ENCODE data around the gene ARRDC2. TPM values are rescaled to one million over a fixed set of nuclear protein-coding genes. Genes with fewer than 3 reads are reported as not detected.
"Not testable (repeated sequence)": the region's sequence is repeated elsewhere in the genome, so short reads cannot be mapped to it uniquely, and the experiment has no call there.

Gene ARRDC2
- total RNA-seq, 1 donor from 2014 or later = 4.7 TPM

GRCh38 chr19:17982430-17982829, 25.5 kb upstream of the ARRDC2 start:
- Histone ChIP-seq H2AFZ (replicated peaks) (no peak overlapping the region), H3K4me2 (no peak overlapping the region), H3K79me2 (ENCODE audit: low read depth) (no peaks in the 10 kb centered on the region), H3K36me3 (no peaks in the 10 kb centered on the region), H3K4me1 (no peaks in the 10 kb centered on the region), H3K27ac (no peak overlapping the region), H3F3A (ENCODE audit: low read depth) (no peaks in the 10 kb centered on the region), H3K27me3 (no peaks in the 10 kb centered on the region), H3K9me3 (ENCODE audit: low read depth) (no peaks in the 10 kb centered on the region), H3K9ac (no peak overlapping the region), H3K4me3 (no peak overlapping the region), H4K20me1 (ENCODE audit: low read depth) (no peaks in the 10 kb centered on the region)
- Mint-ChIP-seq H3K9me3 (no peaks in the 10 kb centered on the region), H3K27me3 (ENCODE audit: insufficient read depth, low read depth) (peaks cover 4% of the 10 kb centered on the region), H3K27ac (no peak overlapping the region), H3K4me3 (no peak overlapping the region), H3K36me3 (no peaks in the 10 kb centered on the region), H3K4me1 (peaks cover 2% of the 10 kb centered on the region)
- DNase-seq (ENCODE audit: low spot score) = no peak
- TF ChIP-seq CTCF (IDR thresholded peaks at IDR 0.05) (no peak), EZH2phosphoT487 (IDR thresholded peaks at IDR 0.05) (no peak), EZH2 (IDR thresholded peaks at IDR 0.05) (no peak)

- Mint-ChIP-seq H3K27ac (no peak overlapping the region), H3K4me1 (no peaks in the 10 kb centered on the region), H3K36me3 (no peaks in the 10 kb centered on the region), H3K4me3 (no peak overlapping the region), H3K27me3 (ENCODE audit: insufficient read depth, low read depth) (peaks cover 3% of the 10 kb centered on the region), H3K9me3 (no peaks in the 10 kb centered on the region)
- Histone ChIP-seq H3K27me3 (no peaks in the 10 kb centered on the region), H3K36me3 (no peaks in the 10 kb centered on the region), H4K20me1 (ENCODE audit: low read depth) (no peaks in the 10 kb centered on the region), H3K4me2 (no peak overlapping the region), H3F3A (ENCODE audit: low read depth) (no peaks in the 10 kb centered on the region), H3K4me3 (no peak overlapping the region), H3K9me3 (ENCODE audit: low read depth) (no peaks in the 10 kb centered on the region), H2AFZ (replicated peaks) (no peak overlapping the region), H3K27ac (no peak overlapping the region), H3K4me1 (no peaks in the 10 kb centered on the region), H3K79me2 (ENCODE audit: low read depth) (no peaks in the 10 kb centered on the region), H3K9ac (no peak overlapping the region)
- no peak for DNase-seq (ENCODE audit: low spot score)
- TF ChIP-seq CTCF (IDR thresholded peaks at IDR 0.05) (no peak), EZH2phosphoT487 (IDR thresholded peaks at IDR 0.05) (no peak)
Observed at GRCh38 chr19:17985037-17985818, 22.7 kb upstream of the ARRDC2 start.

GRCh38 chr19:17986569-17986968, 21.4 kb upstream of the ARRDC2 start:
- not testable (repeated sequence) for DNase-seq (ENCODE audit: low spot score); H3K27me3 Mint-ChIP-seq (ENCODE audit: insufficient read depth, low read depth); H3K27me3 ChIP-seq; H3K4me3 ChIP-seq; H4K20me1 ChIP-seq (ENCODE audit: low read depth); H3K36me3 ChIP-seq; H3K9me3 ChIP-seq (ENCODE audit: low read depth); H3K4me1 ChIP-seq; H3K36me3 Mint-ChIP-seq; H3K4me2 ChIP-seq; H3K4me1 Mint-ChIP-seq; H3F3A ChIP-seq (ENCODE audit: low read depth); H3K4me3 Mint-ChIP-seq; H3K9ac ChIP-seq; H3K27ac Mint-ChIP-seq; H3K9me3 Mint-ChIP-seq; H3K27ac ChIP-seq; H2AFZ ChIP-seq (replicated peaks); H3K79me2 ChIP-seq (ENCODE audit: low read depth)

GRCh38 chr19:17988161-17988560, 19.8 kb upstream of the ARRDC2 start:
- Mint-ChIP-seq H3K9me3 (no peaks in the 10 kb centered on the region), H3K27ac (no peak overlapping the region)
- no peak overlapping the region for H3K27ac ChIP-seq

More at GRCh38 chr19:17988161-17988560, 19.8 kb upstream of the ARRDC2 start:
- Histone ChIP-seq H3K36me3 (no peaks in the 10 kb centered on the region), H3F3A (ENCODE audit: low read depth) (no peaks in the 10 kb centered on the region), H3K9ac (no peak overlapping the region), H3K4me1 (no peaks in the 10 kb centered on the region), H3K79me2 (ENCODE audit: low read depth) (no peaks in the 10 kb centered on the region), H3K4me3 (no peak overlapping the region), H4K20me1 (ENCODE audit: low read depth) (no peaks in the 10 kb centered on the region), H3K9me3 (ENCODE audit: low read depth) (no peaks in the 10 kb centered on the region), H3K27me3 (no peaks in the 10 kb centered on the region), H2AFZ (replicated peaks) (no peak overlapping the region), H3K4me2 (no peak overlapping the region)
- no peaks in the 10 kb centered on the region for H3K36me3 Mint-ChIP-seq
- no peaks in the 10 kb centered on the region for H3K4me1 Mint-ChIP-seq
- H3K4me3 Mint-ChIP-seq = no peak overlapping the region
- H3K27me3 Mint-ChIP-seq (ENCODE audit: insufficient read depth, low read depth) = no peaks in the 10 kb centered on the region
- TF ChIP-seq EZH2 (IDR thresholded peaks at IDR 0.05) (no peak), CTCF (IDR thresholded peaks at IDR 0.05) (no peak), EZH2phosphoT487 (IDR thresholded peaks at IDR 0.05) (no peak)
- DNase-seq (ENCODE audit: low spot score) = no peak
